Testis (tissue), 3 donors: ENCODE data around the gene BMERB1. TPM values are rescaled to one million over a fixed set of nuclear protein-coding genes. Genes with fewer than 3 reads are reported as not detected.

Experiments used
- DNase-seq: peaks from one replicate; pipeline ENCODE4 v3.0.0-alpha.2; 2019
- H3K27ac ChIP-seq, 2 donors: fragments of 200-600 bp; sonication (generic); one replicate each; pipeline ENCODE4 v1.5.1; 2019
- H3K27me3 ChIP-seq: fragments of 200-600 bp; sonication (generic); one replicate; pipeline ENCODE4 v1.5.1; 2019
- H3K36me3 ChIP-seq: fragments of 200-600 bp; sonication (generic); one replicate; pipeline ENCODE4 v1.5.1; 2017; ENCODE audit warnings: low read depth; ENCODE audit errors: missing control alignments
- H3K4me1 ChIP-seq: fragments of 200-600 bp; sonication (generic); one replicate; pipeline ENCODE4 v1.5.1; 2019
- H3K4me3 ChIP-seq, 2 donors: fragments of 200-600 bp; sonication (generic); one replicate each; pipeline ENCODE4 v1.5.1; 2017 to 2019
- H3K9me3 ChIP-seq: fragments of 200-600 bp; sonication (generic); one replicate; pipeline ENCODE4 v1.5.1; 2017
- CTCF ChIP-seq, 3 experiments: fragments of 450-650 bp in 2 of 3; fragments of 200-600 bp in 1 of 3; sonication (generic) in 1 of 3; IDR thresholded peaks; one replicate each; pipeline ENCODE4 v1.5.1; 2016 to 2019; ENCODE audit warnings: antibody characterized with exemption in 3 of 3, mild to moderate bottlenecking in 2 of 3, moderate library complexity in 1 of 3
- POLR2A ChIP-seq: fragments of 450-650 bp; IDR thresholded peaks from one replicate; pipeline ENCODE4 v1.6.1; 2017; ENCODE audit warnings: antibody characterized with exemption, mild to moderate bottlenecking, moderate library complexity
- WGBS, 2 donors: methylation state at CpG; one replicate each; pipeline ENCODE4 v1.1.5; 2018; 5-methylcytosine and 5-hydroxymethylcytosine counted together
- intact Hi-C: fragments of 100-400 bp; cut with DNase I; formaldehyde crosslinking; loops from one replicate; pipeline ENCODE4 v1.15.1; 2023; ENCODE audit warnings: low total_unique reads
- polyA plus RNA-seq: library from polyadenylated mRNA; stranded (reverse); fragments of 350-450 nt; fragmentation: Illumina TruSeq; extraction: RNeasy Lipid Tissue Mini Kit (QIAGEN cat#74804); gene quantifications from one replicate; pipeline ENCODE4 v1.2.3, GENCODE V29; 2014; ENCODE audit warnings: low read depth, low replicate concordance; ENCODE audit not compliant: insufficient read depth
- total RNA-seq, 2 donors: library from RNA; depleted of rRNA; stranded (reverse); fragments of >200 nt; gene quantifications; one replicate each; pipeline ENCODE4 v1.2.3, GENCODE V29; 2016

BMERB1 gene
- total and polyA plus RNA-seq, 3 donors from 2014 or later: 54.1 to 102 (median 63.1) TPM

GRCh38 chr16:15521758-15522509 is 87.5 kb downstream of the BMERB1 start:
- no peak overlapping the region for H3K4me3 ChIP-seq
- H3K36me3 ChIP-seq: no peaks in the 10 kb centered on the region
- H3K4me1 ChIP-seq: peaks cover 22% of the 10 kb centered on the region
- DNase-seq: peak; percentile 19
- no peaks in the 10 kb centered on the region for H3K9me3 ChIP-seq
- TF ChIP-seq POLR2A: no peak
- TF ChIP-seq CTCF (IDR thresholded peaks at IDR 0.05): no peak
- no peaks in the 10 kb centered on the region for H3K27me3 ChIP-seq
- 56 to 71% methylated on average over 10 of the region's 10 CpGs for WGBS, 2 donors
- intact Hi-C loops: no loop called here
- no peak overlapping the region for H3K27ac ChIP-seq

- Histone ChIP-seq H3K36me3 (no peaks in the 10 kb centered on the region), H3K27ac (no peak overlapping the region), H3K4me1 (peaks cover 22% of the 10 kb centered on the region), H3K4me3 (no peak overlapping the region), H3K9me3 (no peaks in the 10 kb centered on the region), H3K27me3 (no peaks in the 10 kb centered on the region)
- intact Hi-C loops: no loop called here
- WGBS, 2 donors: 84 to 90% methylated on average over 9 to 10 of the region's 10 CpGs
- DNase-seq: peak; percentile 34
- TF ChIP-seq CTCF (IDR thresholded peaks at IDR 0.05) (no peak), POLR2A (no peak)
Measured at GRCh38 chr16:15523092-15523541, 88.7 kb downstream of the BMERB1 start.

- no peaks in the 10 kb centered on the region for H3K27me3 ChIP-seq
- H3K9me3 ChIP-seq: no peaks in the 10 kb centered on the region
- no peak for TF ChIP-seq POLR2A
- TF ChIP-seq CTCF (IDR thresholded peaks at IDR 0.05): no peak
- intact Hi-C loops: no loop called here
- peaks cover 17% of the 10 kb centered on the region for H3K4me1 ChIP-seq
- WGBS, 2 donors: 91 to 96% methylated on average over 4 of the region's 4 CpGs
- no peak for DNase-seq
- H3K4me3 ChIP-seq: no peak overlapping the region
- no peak overlapping the region for H3K27ac ChIP-seq
- H3K36me3 ChIP-seq: no peaks in the 10 kb centered on the region
Measured at GRCh38 chr16:15523939-15524338, 89.6 kb downstream of the BMERB1 start.

- Histone ChIP-seq H3K27ac (no peak overlapping the region), H3K27me3 (no peaks in the 10 kb centered on the region), H3K4me1 (peaks cover 18% of the 10 kb centered on the region), H3K36me3 (no peaks in the 10 kb centered on the region), H3K4me3 (no peak overlapping the region), H3K9me3 (no peaks in the 10 kb centered on the region)
- intact Hi-C loops: no loop called here
- DNase-seq: no peak
- 95 to 98% methylated on average over 5 of the region's 5 CpGs for WGBS, 2 donors
- TF ChIP-seq POLR2A (no peak), CTCF (IDR thresholded peaks at IDR 0.05) (no peak)
Measured at GRCh38 chr16:15524966-15525365, 90.6 kb downstream of the BMERB1 start.

GRCh38 chr16:15526097-15526496 is 91.7 kb downstream of the BMERB1 start:
- no peaks in the 10 kb centered on the region for H3K27me3 ChIP-seq
- 93 to 95% methylated on average over 7 of the region's 7 CpGs for WGBS, 2 donors
- no peak for DNase-seq

More at GRCh38 chr16:15526097-15526496, 91.7 kb downstream of the BMERB1 start:
- TF ChIP-seq POLR2A (no peak), CTCF (IDR thresholded peaks at IDR 0.05) (no peak)
- intact Hi-C loops: no loop called here
- Histone ChIP-seq H3K4me1 (peaks cover 16% of the 10 kb centered on the region), H3K4me3 (no peak overlapping the region), H3K27ac (no peak overlapping the region), H3K36me3 (no peaks in the 10 kb centered on the region), H3K9me3 (no peaks in the 10 kb centered on the region)
